OCI-LY3 (cell line): ENCODE data around the gene USF1.

ENCODE experiments used
- EZH2phosphoT487 ChIP-seq: fragments of 200-600 bp; shearing (Covaris generic); IDR thresholded peaks from 2 replicates; pipeline ENCODE4 v1.6.1; 2018; ENCODE audit warnings: antibody characterized with exemption, mixed run types, low read depth
- TF ChIP-seq, protein P1 (sequence below): fragments of 200-600, 300-600 bp; sonication (generic); IDR thresholded peaks from 2 replicates; pipeline ENCODE4 v1.5.1; 2014; ENCODE audit warnings: antibody characterized with exemption, low read length, low read depth

DNA sequence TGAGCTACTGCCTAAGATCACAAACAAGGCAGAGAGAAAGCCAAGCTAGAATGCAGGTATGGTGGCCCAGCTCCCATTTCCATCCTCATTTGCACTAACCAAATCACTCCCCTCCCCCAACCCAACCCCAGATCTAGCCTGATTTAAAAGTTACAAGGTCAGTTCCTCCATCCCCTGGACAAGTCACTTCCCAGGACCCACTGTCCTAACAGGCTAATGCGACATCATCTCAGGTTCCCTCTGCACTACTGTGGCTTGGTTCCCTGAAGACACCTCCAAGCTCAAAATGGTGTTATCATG lies 27.2 kb downstream of the USF1 start:
- TF ChIP-seq, protein P1, sequence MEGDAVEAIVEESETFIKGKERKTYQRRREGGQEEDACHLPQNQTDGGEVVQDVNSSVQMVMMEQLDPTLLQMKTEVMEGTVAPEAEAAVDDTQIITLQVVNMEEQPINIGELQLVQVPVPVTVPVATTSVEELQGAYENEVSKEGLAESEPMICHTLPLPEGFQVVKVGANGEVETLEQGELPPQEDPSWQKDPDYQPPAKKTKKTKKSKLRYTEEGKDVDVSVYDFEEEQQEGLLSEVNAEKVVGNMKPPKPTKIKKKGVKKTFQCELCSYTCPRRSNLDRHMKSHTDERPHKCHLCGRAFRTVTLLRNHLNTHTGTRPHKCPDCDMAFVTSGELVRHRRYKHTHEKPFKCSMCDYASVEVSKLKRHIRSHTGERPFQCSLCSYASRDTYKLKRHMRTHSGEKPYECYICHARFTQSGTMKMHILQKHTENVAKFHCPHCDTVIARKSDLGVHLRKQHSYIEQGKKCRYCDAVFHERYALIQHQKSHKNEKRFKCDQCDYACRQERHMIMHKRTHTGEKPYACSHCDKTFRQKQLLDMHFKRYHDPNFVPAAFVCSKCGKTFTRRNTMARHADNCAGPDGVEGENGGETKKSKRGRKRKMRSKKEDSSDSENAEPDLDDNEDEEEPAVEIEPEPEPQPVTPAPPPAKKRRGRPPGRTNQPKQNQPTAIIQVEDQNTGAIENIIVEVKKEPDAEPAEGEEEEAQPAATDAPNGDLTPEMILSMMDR = no peak
- TF ChIP-seq EZH2phosphoT487 = no peak
